ENCODE measurements around the gene CAMK1D. TPM values are rescaled to one million over a fixed set of nuclear protein-coding genes. Genes with fewer than 3 reads are reported as not detected.

The CAMK1D gene
- polyA plus RNA-seq, 1 donor (not counting 4 experiments of a cell fraction or from before 2014, with no cell fraction given): 0.76 TPM

GRCh38 chr10:12340371-12340770 lies 9.0 kb upstream of the CAMK1D start:
- no peak for TF ChIP-seq EZH2 (IDR thresholded peaks at IDR 0.05; ENCODE audit: low read length)
- no peak for TF ChIP-seq CTCF (optimal IDR thresholded peaks at IDR 0.05 in 1 of 3, IDR thresholded peaks at IDR 0.05 in 1 of 3, conservative IDR thresholded peaks at IDR 0.05 in 1 of 3; ENCODE audit: extremely low read depth in 1 of 3, insufficient read depth in 2 of 3, low read length in 3 of 3)
- no peak overlapping the region for H3K4me2 ChIP-seq (ENCODE audit: control insufficient read depth, extremely low read depth, insufficient read depth, low read depth, low read length)
- no peaks in the 10 kb centered on the region for H3K36me3 ChIP-seq (ENCODE audit: control insufficient read depth in 2 of 2, extremely low read depth in 1 of 2, insufficient read depth in 2 of 2, low read length in 2 of 2)
- H4K20me1 ChIP-seq (ENCODE audit: control insufficient read depth, extremely low read depth, insufficient read depth, low read length): no peaks in the 10 kb centered on the region
- H3K27me3 ChIP-seq (ENCODE audit: control insufficient read depth, extremely low read depth, insufficient read depth, low read length): no peaks in the 10 kb centered on the region
- dilution Hi-C loops (cut with MboI; ENCODE audit: extremely low pct_ligation_motif_present, low sequenced_read_pairs): no loop called here
- H3K4me3 ChIP-seq (ENCODE audit: control insufficient read depth in 2 of 3, extremely low read depth in 1 of 3, insufficient read depth in 2 of 3, low read depth in 1 of 3, low read length in 3 of 3): no peak overlapping the region
- no peaks in the 10 kb centered on the region for H3K9me1 ChIP-seq (ENCODE audit: control insufficient read depth, extremely low read depth, insufficient read depth, low read length)
- H3K4me1 ChIP-seq (ENCODE audit: control insufficient read depth, extremely low read depth, insufficient read depth, low read length): no peaks in the 10 kb centered on the region
- DNase-seq (ENCODE audit: low read depth, low spot score): no peak
- H3K9ac ChIP-seq (ENCODE audit: control insufficient read depth, extremely low read depth, insufficient read depth, low read length): no peak overlapping the region
- no peaks in the 10 kb centered on the region for H3K79me2 ChIP-seq (ENCODE audit: control insufficient read depth, insufficient read depth, low read length)
- no peak overlapping the region for H2AFZ ChIP-seq (ENCODE audit: control insufficient read depth, low read length)
- H3K9me3 ChIP-seq (ENCODE audit: control insufficient read depth, low read depth, low read length): no peaks in the 10 kb centered on the region
- no peak for FAIRE-seq
- no peak overlapping the region for H3K27ac ChIP-seq (ENCODE audit: control insufficient read depth, insufficient read depth, low read length)

- H3K4me2 ChIP-seq (ENCODE audit: control insufficient read depth, extremely low read depth, insufficient read depth, low read depth, low read length): no peak overlapping the region
- H3K27ac ChIP-seq (ENCODE audit: control insufficient read depth, insufficient read depth, low read length): no peak overlapping the region
- no peak overlapping the region for H2AFZ ChIP-seq (ENCODE audit: control insufficient read depth, low read length)
- H4K20me1 ChIP-seq (ENCODE audit: control insufficient read depth, extremely low read depth, insufficient read depth, low read length): no peaks in the 10 kb centered on the region
- TF ChIP-seq CTCF (optimal IDR thresholded peaks at IDR 0.05 in 1 of 3, IDR thresholded peaks at IDR 0.05 in 1 of 3, conservative IDR thresholded peaks at IDR 0.05 in 1 of 3; ENCODE audit: extremely low read depth in 1 of 3, insufficient read depth in 2 of 3, low read length in 3 of 3): no peak
- TF ChIP-seq EZH2 (IDR thresholded peaks at IDR 0.05; ENCODE audit: low read length): no peak
- H3K9me3 ChIP-seq (ENCODE audit: control insufficient read depth, low read depth, low read length): no peaks in the 10 kb centered on the region
- no peaks in the 10 kb centered on the region for H3K4me1 ChIP-seq (ENCODE audit: control insufficient read depth, extremely low read depth, insufficient read depth, low read length)
- H3K9ac ChIP-seq (ENCODE audit: control insufficient read depth, extremely low read depth, insufficient read depth, low read length): no peak overlapping the region
- no peaks in the 10 kb centered on the region for H3K36me3 ChIP-seq (ENCODE audit: control insufficient read depth in 2 of 2, extremely low read depth in 1 of 2, insufficient read depth in 2 of 2, low read length in 2 of 2)
- dilution Hi-C loops (cut with MboI; ENCODE audit: extremely low pct_ligation_motif_present, low sequenced_read_pairs): no loop called here
- H3K79me2 ChIP-seq (ENCODE audit: control insufficient read depth, insufficient read depth, low read length): no peaks in the 10 kb centered on the region
- H3K27me3 ChIP-seq (ENCODE audit: control insufficient read depth, extremely low read depth, insufficient read depth, low read length): no peaks in the 10 kb centered on the region
- FAIRE-seq: no peak
- no peak overlapping the region for H3K4me3 ChIP-seq (ENCODE audit: control insufficient read depth in 2 of 3, extremely low read depth in 1 of 3, insufficient read depth in 2 of 3, low read depth in 1 of 3, low read length in 3 of 3)
- no peak for DNase-seq (ENCODE audit: low read depth, low spot score)
- no peaks in the 10 kb centered on the region for H3K9me1 ChIP-seq (ENCODE audit: control insufficient read depth, extremely low read depth, insufficient read depth, low read length)
These were observed 8.4 kb upstream of the CAMK1D start for GRCh38 chr10:12340937-12341336.

Data from keratinocyte (primary cell).